K562 (cell line): ENCODE results near the gene KCNIP2. TPM values are rescaled to one million over a fixed set of nuclear protein-coding genes. Genes with fewer than 3 reads are reported as not detected.

ENCODE experiments used
- ADNP ChIP-seq: fragments of 200-800 bp; sonication (Bioruptor generic); IDR thresholded peaks from 2 replicates; pipeline ENCODE4 v1.6.1; 2016; ENCODE audit warnings: missing genetic modification characterization, missing compliant biosample characterization
- BRCA1 ChIP-seq, 2 experiments: fragments of 450-650 bp in 1 of 2; sonication (generic) in 1 of 2; formaldehyde crosslinking in 1 of 2; IDR thresholded peaks; 2 replicates each; pipeline versions ENCODE4 v1.5.0 to v1.6.1; 2017 to 2020; ENCODE audit warnings: mild to moderate bottlenecking in 1 of 2, missing genetic modification reagents in 1 of 2
- ETV1 ChIP-seq: fragments of 450-650 bp; conservative IDR thresholded peaks from 2 replicates; pipeline ENCODE4 v1.6.1; 2016; ENCODE audit warnings: missing genetic modification characterization, control low read depth, low read depth, missing compliant biosample characterization
- HDAC6 ChIP-seq: IDR thresholded peaks from 2 replicates; pipeline ENCODE4 v1.6.1; 2012; ENCODE audit warnings: low read depth, mild to moderate bottlenecking, control low read depth, inconsistent platforms, low read length, moderate library complexity
- NEUROD1 ChIP-seq: fragments of 150-350 bp; IDR thresholded peaks from 2 replicates; pipeline ENCODE4 v1.6.1; 2014; ENCODE audit warnings: borderline replicate concordance, low read length, low read depth; ENCODE audit not compliant: partially characterized antibody
- PBX2 ChIP-seq, 2 experiments: IDR thresholded peaks in 1 of 2; conservative IDR thresholded peaks in 1 of 2; 2 replicates each; pipeline ENCODE4 v1.6.1; 2016; ENCODE audit warnings: low read depth in 2 of 2, mild to moderate bottlenecking in 1 of 2, missing compliant biosample characterization in 1 of 2, missing genetic modification characterization in 1 of 2, moderate library complexity in 1 of 2
- RBM17 ChIP-seq: fragments of 200-400 bp; formaldehyde crosslinking; IDR thresholded peaks from 2 replicates; pipeline ENCODE4 v1.6.1; 2017; ENCODE audit warnings: low read depth, mild to moderate bottlenecking, low read length, borderline replicate concordance
- RBM22 ChIP-seq: fragments of 200-400 bp; formaldehyde crosslinking; IDR thresholded peaks from 2 replicates; pipeline ENCODE4 v1.6.1; 2018; ENCODE audit warnings: low read length, low read depth; ENCODE audit not compliant: poor library complexity, severe bottlenecking
- SAFB ChIP-seq: fragments of 200-400 bp; formaldehyde crosslinking; IDR thresholded peaks from 2 replicates; pipeline ENCODE4 v1.6.1; 2017; ENCODE audit warnings: low read depth, low read length, borderline replicate concordance
- SMC3 ChIP-seq: conservative IDR thresholded peaks from 2 replicates; pipeline ENCODE4 v1.6.1; 2011; ENCODE audit warnings: low read depth, low read length, improper control_type of control experiment; ENCODE audit not compliant: insufficient read depth
- SRSF7 ChIP-seq: fragments of 200-400 bp; formaldehyde crosslinking; optimal IDR thresholded peaks from 2 replicates; pipeline ENCODE3; 2017; ENCODE audit warnings: mild to moderate bottlenecking, low read depth, low read length
- ZBTB33 ChIP-seq: sonication (generic); formaldehyde crosslinking; IDR thresholded peaks from 2 replicates; pipeline ENCODE4 v1.8.1; 2023; ENCODE audit warnings: mild to moderate bottlenecking, missing genetic modification reagents
- ZNF146 ChIP-seq: IDR thresholded peaks from one replicate; pipeline ENCODE4 v1.6.1; 2018; ENCODE audit warnings: missing compliant biosample characterization; ENCODE audit not compliant: unreplicated experiment
- ZNF197 ChIP-seq: fragments of 200-800 bp; sonication (Bioruptor generic); IDR thresholded peaks from 2 replicates; pipeline ENCODE4 v1.6.1; 2016; ENCODE audit warnings: low read depth, missing genetic modification characterization, missing compliant biosample characterization
- ZNF436 ChIP-seq: fragments of 250-450, 450-650 bp; sonication (Bioruptor Pico); formaldehyde crosslinking; IDR thresholded peaks from 2 replicates; pipeline ENCODE4 v1.7.0; 2020; ENCODE audit warnings: mild to moderate bottlenecking
- ZNF561 ChIP-seq: fragments of 450-650 bp; formaldehyde crosslinking; conservative IDR thresholded peaks from 2 replicates; pipeline ENCODE4 v1.4.0; 2020; ENCODE audit warnings: mild to moderate bottlenecking, moderate library complexity
- ZNF785 ChIP-seq: fragments of 250-450 bp; sonication (Bioruptor Pico); IDR thresholded peaks from 2 replicates; pipeline ENCODE4 v1.4.0; 2020; ENCODE audit warnings: mild to moderate bottlenecking
- polyA plus RNA-seq, 8 experiments: library from polyadenylated mRNA; depleted of rRNA in 4 of 8; stranded (reverse) in 5 of 8; unstranded in 3 of 8; fragments of >200 nt; fragmentation: Nextera tagmentation in 2 of 8; fragmentation: Illumina TruSeq in 1 of 8; extraction: Ambion mirVana in 2 of 8; extraction: Trizol in 1 of 8; gene quantifications; 2 replicates each; pipeline versions ENCODE4 v1.2.1 to v1.2.3, GENCODE V29; 2011 to 2014; ENCODE audit warnings: inconsistent platforms in 1 of 8, missing spikeins in 1 of 8
- total RNA-seq, 7 experiments: library from RNA; depleted of rRNA in 6 of 7; stranded (reverse); fragments of >200 nt in 6 of 7; fragmentation: Illumina TruSeq in 2 of 7; extraction: Trizol in 2 of 7; gene quantifications; 2 replicates each; pipeline versions ENCODE4 v1.2.1 to v1.2.3, GENCODE V29; 2011 to 2021; ENCODE audit warnings: low replicate concordance in 1 of 7
- TF ChIP-seq, protein P1 (sequence below), 2 experiments: fragments of 450-650 bp in 1 of 2; IDR thresholded peaks; 2 replicates each; pipeline ENCODE4 v1.6.1; 2011 to 2017; ENCODE audit warnings: low read depth in 2 of 2, antibody characterized with exemption in 1 of 2, borderline replicate concordance in 1 of 2, low read length in 1 of 2, mild to moderate bottlenecking in 1 of 2, mixed read lengths in 1 of 2; ENCODE audit not compliant: control insufficient read depth in 1 of 2

The KCNIP2 gene
- total and polyA plus RNA-seq, 9 of the 15 experiments (the other 6 are each of a cell fraction or from before 2014, with no cell fraction given): 2.5 to 7.6 (median 4.1) TPM

DNA sequence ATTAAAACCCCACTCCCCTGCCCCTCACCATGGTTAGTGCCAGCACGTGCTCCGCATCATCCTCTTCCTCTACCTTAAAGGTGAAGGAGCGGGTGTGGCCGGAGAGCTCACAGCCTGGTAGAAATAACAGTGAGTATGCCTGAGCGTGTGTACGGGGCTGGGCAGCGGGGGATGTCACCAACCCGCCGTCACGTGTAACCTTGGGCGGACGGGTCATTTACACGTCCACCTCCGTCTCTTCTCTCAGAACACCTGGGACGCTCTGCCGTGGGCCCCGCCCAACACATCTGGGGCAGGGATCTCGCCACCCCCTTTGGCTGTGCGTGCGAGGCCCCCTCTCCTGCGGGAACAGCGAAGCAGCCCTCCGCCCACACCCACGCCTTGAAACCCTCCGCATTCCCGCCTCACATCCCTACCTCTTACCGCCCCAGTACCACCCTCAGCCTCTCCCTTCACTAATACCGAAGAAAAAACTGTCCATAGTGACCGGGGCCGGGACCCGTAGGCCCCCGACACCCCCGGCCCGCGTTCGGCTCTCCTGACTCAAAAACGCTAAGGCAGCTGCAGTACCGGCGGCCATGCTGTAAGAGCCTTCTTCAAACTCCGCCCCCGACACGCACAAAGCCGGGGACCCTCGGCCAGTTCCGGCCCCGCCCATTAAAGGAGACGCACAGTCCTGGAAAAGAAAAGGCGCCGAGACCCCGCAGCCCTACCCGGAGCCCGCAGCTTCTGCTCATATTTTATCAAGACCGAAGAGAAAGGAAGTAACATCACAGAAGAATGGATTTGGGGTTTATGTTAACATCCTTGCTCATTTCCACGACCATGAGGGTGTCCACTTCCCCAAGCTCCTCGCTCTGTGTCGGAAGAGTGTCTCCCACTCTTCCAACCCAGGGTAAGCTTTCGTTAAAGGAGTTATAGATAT is 60.5 kb downstream of the KCNIP2 start, which contains the start of gene NPM3 (continued):
- TF ChIP-seq ZBTB33 (no peak), ZNF146 (no peak), RBM17 (no peak), BRCA1 (IDR thresholded peaks at IDR 0.05) (no peak), BRCA1 (CRISPR knock-in tag; IDR thresholded peaks at IDR 0.05) (no peak), SRSF7 (no peak), ADNP (tag) (no peak), ZNF785 (CRISPR knock-in tag) (no peak), ETV1 (tag) (peak; percentile 59), ZNF561 (CRISPR knock-in tag) (no peak), SAFB (no peak), SMC3 (no peak), ZNF197 (CRISPR knock-in tag) (no peak), HDAC6 (no peak), NEUROD1 (peak; percentile 51), PBX2 (CRISPR knock-in tag; IDR thresholded peaks at IDR 0.05; ENCODE audit: low read depth) (no peak), PBX2 (tag; conservative IDR thresholded peaks at IDR 0.05; ENCODE audit: low read depth) (no peak), RBM22 (peak; percentile 78), ZNF436 (no peak)
- TF ChIP-seq, protein P1, sequence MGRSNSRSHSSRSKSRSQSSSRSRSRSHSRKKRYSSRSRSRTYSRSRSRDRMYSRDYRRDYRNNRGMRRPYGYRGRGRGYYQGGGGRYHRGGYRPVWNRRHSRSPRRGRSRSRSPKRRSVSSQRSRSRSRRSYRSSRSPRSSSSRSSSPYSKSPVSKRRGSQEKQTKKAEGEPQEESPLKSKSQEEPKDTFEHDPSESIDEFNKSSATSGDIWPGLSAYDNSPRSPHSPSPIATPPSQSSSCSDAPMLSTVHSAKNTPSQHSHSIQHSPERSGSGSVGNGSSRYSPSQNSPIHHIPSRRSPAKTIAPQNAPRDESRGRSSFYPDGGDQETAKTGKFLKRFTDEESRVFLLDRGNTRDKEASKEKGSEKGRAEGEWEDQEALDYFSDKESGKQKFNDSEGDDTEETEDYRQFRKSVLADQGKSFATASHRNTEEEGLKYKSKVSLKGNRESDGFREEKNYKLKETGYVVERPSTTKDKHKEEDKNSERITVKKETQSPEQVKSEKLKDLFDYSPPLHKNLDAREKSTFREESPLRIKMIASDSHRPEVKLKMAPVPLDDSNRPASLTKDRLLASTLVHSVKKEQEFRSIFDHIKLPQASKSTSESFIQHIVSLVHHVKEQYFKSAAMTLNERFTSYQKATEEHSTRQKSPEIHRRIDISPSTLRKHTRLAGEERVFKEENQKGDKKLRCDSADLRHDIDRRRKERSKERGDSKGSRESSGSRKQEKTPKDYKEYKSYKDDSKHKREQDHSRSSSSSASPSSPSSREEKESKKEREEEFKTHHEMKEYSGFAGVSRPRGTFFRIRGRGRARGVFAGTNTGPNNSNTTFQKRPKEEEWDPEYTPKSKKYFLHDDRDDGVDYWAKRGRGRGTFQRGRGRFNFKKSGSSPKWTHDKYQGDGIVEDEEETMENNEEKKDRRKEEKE (IDR thresholded peaks at IDR 0.05; ENCODE audit: borderline replicate concordance in 1 of 2, control insufficient read depth in 1 of 2, low read depth in 2 of 2, low read length in 1 of 2): no peak
